Measurements from ENCODE around the gene DNAJA3. TPM values are rescaled to one million over a fixed set of nuclear protein-coding genes. Genes with fewer than 3 reads are reported as not detected.

The DNAJA3 gene
- total and polyA plus RNA-seq, 9 of the 15 experiments (the other 6 are each of a cell fraction or from before 2014, with no cell fraction given), result 8.1 to 105 (median 79.0) TPM

DNA sequence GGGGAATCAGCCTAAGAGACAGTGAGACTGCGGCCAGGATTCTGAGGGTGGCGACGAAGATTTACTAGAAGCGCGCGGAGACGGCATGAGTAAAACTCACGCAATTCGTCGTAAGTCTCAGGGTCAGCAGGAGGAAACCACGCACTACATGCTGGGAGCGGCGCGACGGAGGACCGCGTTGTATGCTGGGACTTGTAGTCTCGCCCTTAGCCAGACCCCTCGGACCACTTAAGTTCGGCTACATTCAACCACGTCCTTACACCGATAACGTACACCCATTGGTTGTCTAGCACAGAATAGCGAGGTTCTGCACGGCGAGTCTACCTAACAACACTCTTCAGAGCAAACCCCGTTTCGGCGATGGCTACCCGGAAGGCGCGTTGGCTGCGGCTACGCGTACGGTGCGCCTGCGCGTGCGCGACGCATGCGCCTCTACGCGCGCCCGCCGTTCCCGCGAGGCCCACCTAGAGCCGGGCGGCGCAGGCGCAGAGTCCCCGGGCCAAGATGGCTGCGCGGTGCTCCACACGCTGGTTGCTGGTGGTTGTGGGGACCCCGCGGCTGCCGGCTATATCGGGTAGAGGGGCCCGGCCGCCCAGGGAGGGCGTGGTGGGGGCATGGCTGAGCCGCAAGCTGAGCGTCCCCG lies at the start of gene DNAJA3 (continued):
- no peak for TF ChIP-seq CBX8 (IDR thresholded peaks at IDR 0.05; ENCODE audit: borderline replicate concordance, extremely low read depth, low read depth, low read length, poor library complexity, severe bottlenecking)
- TF ChIP-seq, protein P1, sequence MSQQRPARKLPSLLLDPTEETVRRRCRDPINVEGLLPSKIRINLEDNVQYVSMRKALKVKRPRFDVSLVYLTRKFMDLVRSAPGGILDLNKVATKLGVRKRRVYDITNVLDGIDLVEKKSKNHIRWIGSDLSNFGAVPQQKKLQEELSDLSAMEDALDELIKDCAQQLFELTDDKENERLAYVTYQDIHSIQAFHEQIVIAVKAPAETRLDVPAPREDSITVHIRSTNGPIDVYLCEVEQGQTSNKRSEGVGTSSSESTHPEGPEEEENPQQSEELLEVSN (IDR thresholded peaks at IDR 0.05; ENCODE audit: borderline replicate concordance in 1 of 2, extremely low read depth in 1 of 2, insufficient read depth in 1 of 2, insufficient read length in 1 of 2, low read depth in 1 of 2, low read length in 1 of 2, poor library complexity in 1 of 2, severe bottlenecking in 1 of 2), result peak; percentile 73 to 74
- TF ChIP-seq PML (IDR thresholded peaks at IDR 0.05; ENCODE audit: low read length), result no peak; the same call in 1 of the 2 replicates
- TF ChIP-seq, protein P2, sequence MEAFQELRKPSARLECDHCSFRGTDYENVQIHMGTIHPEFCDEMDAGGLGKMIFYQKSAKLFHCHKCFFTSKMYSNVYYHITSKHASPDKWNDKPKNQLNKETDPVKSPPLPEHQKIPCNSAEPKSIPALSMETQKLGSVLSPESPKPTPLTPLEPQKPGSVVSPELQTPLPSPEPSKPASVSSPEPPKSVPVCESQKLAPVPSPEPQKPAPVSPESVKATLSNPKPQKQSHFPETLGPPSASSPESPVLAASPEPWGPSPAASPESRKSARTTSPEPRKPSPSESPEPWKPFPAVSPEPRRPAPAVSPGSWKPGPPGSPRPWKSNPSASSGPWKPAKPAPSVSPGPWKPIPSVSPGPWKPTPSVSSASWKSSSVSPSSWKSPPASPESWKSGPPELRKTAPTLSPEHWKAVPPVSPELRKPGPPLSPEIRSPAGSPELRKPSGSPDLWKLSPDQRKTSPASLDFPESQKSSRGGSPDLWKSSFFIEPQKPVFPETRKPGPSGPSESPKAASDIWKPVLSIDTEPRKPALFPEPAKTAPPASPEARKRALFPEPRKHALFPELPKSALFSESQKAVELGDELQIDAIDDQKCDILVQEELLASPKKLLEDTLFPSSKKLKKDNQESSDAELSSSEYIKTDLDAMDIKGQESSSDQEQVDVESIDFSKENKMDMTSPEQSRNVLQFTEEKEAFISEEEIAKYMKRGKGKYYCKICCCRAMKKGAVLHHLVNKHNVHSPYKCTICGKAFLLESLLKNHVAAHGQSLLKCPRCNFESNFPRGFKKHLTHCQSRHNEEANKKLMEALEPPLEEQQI (IDR thresholded peaks at IDR 0.05), result no peak
- TF ChIP-seq, protein P3, sequence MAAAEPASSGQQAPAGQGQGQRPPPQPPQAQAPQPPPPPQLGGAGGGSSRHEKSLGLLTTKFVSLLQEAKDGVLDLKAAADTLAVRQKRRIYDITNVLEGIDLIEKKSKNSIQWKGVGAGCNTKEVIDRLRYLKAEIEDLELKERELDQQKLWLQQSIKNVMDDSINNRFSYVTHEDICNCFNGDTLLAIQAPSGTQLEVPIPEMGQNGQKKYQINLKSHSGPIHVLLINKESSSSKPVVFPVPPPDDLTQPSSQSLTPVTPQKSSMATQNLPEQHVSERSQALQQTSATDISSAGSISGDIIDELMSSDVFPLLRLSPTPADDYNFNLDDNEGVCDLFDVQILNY (CRISPR knock-in tag; IDR thresholded peaks at IDR 0.05), result 0 out of 2 replicates have a peak, but pooled peaks have one; percentile 69
- TF ChIP-seq PTRF (tag; IDR thresholded peaks at IDR 0.05), result no peak
- TF ChIP-seq OTX1 (CRISPR knock-in tag; IDR thresholded peaks at IDR 0.05), result 0 out of 2 replicates have a peak, but pooled peaks have one; percentile 10
- TF ChIP-seq TARDBP (IDR thresholded peaks at IDR 0.05), result no peak
- no peak for TF ChIP-seq CBX3 (IDR thresholded peaks at IDR 0.05; ENCODE audit: borderline replicate concordance in 1 of 2, low read length in 2 of 2)
- TF ChIP-seq PTTG1 (tag; IDR thresholded peaks at IDR 0.05; ENCODE audit: low read depth), result no peak
- no peak for TF ChIP-seq ZFP36 (IDR thresholded peaks at IDR 0.05; ENCODE audit: low read depth, low read length, partially characterized antibody)
- no peak for TF ChIP-seq NCOR1 (IDR thresholded peaks at IDR 0.05)
- no peak; the same call in 1 of the 2 replicates for TF ChIP-seq MAFF (IDR thresholded peaks at IDR 0.05; ENCODE audit: low read length)
- TF ChIP-seq, protein P4, sequence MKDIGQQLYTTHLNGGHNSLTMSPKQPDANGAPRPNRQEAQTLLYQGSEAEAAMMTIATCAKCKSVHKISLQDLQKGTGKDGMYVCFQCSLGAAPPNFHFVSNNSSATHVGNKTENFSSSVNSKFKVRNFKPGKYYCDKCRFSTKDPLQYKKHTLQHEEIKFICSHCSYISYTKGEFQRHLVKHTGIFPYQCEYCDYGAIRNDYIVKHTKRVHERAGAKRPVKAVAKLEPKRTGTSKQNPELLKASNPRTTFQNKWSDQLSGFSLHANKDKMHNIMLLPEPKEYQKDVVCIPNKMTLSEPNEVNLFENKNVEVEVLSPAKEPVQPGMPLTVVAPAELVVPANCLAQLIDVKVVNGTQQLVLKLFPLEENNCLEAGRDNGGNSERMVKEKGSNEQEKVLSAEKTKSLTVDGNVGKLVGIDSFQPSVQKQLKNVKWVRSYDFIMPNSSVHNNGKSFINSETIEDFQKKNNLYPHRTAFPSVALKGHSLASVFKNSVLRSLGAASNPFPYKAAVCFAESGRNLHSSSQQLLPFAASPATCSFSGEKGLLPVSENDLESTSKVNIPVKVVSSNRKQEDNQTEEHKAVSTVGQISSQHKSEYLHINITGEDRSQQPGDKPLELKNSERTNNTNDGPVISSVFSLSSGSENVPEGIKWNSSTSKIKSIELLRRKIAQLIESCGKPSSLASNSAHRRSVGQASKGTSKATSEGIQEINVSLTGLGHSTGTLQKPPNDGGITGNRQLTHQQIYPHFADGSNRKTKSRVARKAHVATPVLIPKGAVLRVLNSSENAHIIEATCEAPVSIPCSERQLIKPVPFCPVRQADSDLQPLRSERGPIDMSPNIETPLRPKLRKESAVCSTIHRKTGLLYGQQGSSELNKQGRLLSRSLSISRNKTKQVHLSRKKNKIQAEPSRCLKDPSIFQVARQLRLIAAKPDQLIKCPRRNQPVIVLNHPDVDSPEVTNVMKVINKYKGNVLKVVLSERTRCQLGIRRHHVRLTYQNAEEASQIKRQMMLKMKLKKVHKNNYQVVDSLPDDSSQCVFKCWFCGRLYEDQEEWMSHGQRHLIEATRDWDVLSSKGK (CRISPR knock-in tag; IDR thresholded peaks at IDR 0.05), result no peak
- TF ChIP-seq, protein P5, sequence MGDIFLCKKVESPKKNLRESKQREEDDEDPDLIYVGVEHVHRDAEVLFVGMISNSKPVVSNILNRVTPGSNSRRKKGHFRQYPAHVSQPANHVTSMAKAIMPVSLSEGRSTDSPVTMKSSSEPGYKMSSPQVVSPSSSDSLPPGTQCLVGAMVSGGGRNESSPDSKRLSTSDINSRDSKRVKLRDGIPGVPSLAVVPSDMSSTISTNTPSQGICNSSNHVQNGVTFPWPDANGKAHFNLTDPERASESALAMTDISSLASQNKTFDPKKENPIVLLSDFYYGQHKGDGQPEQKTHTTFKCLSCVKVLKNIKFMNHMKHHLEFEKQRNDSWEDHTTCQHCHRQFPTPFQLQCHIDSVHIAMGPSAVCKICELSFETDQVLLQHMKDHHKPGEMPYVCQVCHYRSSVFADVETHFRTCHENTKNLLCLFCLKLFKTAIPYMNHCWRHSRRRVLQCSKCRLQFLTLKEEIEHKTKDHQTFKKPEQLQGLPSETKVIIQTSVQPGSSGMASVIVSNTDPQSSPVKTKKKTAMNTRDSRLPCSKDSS (IDR thresholded peaks at IDR 0.05; ENCODE audit: low read depth, partially characterized antibody), result no peak
- no peak for TF ChIP-seq SNIP1 (IDR thresholded peaks at IDR 0.05; ENCODE audit: low read depth)
- no peak for TF ChIP-seq RAD21 (CRISPR knock-in tag; conservative IDR thresholded peaks at IDR 0.05 in 1 of 2, IDR thresholded peaks at IDR 0.05 in 1 of 2)
